Retina (tissue), 1 donor: ENCODE data around the gene SCYGR3.

Experiments
- DNase-seq: peaks from one replicate; pipeline ENCODE4 v3.0.0-alpha.2; 2016

The SCYGR3 gene

GRCh38 chr2:227612546-227613271 is 1.9 kb downstream of the SCYGR3 start:
- DNase-seq = no peak

DNA sequence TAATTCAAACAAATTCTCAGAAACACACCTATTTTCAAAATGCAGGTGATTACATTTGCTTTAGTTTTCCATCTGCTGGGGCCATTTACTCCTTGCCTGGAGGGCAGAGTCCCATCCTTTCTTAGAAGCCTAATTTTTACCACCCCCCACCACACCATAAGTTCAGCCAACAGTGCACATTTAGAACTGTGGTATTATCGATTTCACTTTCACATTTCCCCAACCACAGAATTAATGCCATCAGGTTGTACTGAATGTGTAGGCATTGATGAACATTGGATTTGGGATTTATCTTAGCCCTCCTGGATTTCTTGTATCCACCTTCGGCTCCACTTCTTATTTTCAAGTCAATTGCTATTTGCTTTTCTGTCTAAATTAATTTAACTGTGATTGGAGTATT is 4.5 kb downstream of the SCYGR3 start:
- no peak for DNase-seq

- no peak for DNase-seq
Observed at GRCh38 chr2:227608561-227609338, 5.9 kb downstream of the SCYGR3 start.

- DNase-seq = no peak
Observed at GRCh38 chr2:227607941-227608340, 6.7 kb downstream of the SCYGR3 start.

- DNase-seq = no peak
Observed at GRCh38 chr2:227606476-227606875, 8.2 kb downstream of the SCYGR3 start.

DNA sequence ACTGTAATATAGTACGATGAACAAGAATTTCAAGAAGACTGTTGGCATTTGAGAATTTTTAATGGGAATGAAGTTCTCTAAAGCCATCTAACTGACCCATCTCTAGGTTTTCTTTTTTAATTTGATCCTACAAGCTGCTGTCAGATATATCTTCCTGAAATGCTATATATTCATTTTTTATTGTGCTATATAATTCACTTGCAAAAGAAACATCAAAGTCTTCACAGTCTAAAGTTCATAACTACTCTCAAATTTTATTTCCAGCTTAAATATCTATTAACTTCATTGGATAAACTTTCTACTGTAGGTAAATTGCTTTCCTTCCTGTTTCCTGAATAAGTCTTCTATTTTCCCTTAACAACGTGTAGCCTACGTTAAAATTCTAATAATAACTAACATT is 12.3 kb downstream of the SCYGR3 start:
- DNase-seq = no peak

DNA sequence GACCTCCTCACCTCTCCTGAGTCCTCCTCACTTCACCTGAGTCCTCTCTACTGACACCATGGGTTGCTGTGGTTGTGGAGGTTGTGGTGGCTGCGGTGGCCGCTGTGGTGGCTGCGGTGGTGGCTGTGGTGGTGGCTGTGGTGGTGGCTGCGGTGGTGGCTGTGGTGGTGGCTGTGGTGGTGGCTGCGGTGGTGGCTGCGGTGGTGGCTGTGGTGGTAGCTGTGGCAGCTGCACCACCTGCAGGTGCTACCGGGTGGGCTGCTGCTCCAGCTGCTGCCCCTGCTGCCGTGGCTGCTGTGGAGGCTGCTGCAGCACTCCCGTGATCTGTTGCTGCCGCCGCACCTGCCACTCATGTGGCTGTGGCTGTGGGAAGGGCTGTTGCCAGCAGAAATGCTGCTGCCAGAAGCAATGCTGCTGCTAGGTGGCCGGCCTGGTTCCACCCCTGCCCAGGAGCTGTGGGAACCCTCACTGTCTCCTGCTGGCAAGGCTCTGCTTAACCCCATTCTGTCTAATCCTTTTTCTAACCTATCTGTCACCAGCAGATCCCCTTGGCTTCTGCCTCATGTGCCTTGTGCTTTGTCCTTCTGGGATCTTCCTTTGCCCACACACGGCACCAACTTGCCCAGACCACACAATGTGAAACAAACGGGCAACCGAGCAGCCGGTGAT is 15.7 kb downstream of the SCYGR3 start, which contains the start of gene SCYGR2:
TSS of gene SCYGR2 (plus strand) at position 59 of the 669 bp plus-strand sequence. CDS start at position 59, 0 bp downstream.
- peak; percentile 17 for DNase-seq

DNA sequence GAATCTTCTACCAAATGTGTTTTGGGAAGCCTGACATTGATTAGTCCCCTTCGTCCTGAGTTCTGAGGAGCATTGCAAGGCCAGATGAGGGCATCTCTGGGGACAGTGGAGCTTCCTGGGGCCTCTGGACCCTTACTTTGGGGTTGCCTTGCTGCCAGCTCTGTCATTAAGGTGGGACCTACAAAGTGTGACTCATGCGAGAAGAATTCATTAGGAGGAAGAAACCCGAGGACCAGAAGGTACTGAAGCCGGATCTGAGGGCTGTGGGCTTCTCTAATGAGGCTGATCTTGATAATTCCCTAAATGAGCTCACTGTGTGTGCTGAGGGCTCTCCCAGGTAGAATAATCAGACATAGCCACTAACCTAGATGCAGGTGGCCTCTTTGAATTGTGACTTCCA is 16.6 kb downstream of the SCYGR3 start:
- no peak for DNase-seq

DNA sequence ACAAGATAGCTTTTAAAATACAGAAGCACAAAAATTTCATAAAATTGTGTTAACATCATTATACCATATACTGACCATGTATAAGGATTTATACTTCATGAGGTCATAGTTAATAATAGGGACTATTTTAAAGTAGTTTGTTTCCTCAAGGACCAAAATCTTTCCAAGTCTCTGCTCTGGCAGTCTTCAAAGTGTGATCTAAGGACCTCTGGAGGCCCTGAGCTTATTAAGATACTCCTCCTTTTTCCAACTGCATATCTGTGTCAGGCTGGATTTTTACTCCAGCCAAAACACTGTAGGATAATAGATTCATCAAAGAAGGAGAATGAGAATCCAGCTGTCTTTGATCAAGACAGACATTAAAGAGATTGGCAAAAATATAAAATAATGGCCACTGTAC is 17.6 kb downstream of the SCYGR3 start:
- DNase-seq = no peak

- no peak for DNase-seq
Observed at GRCh38 chr2:227595797-227596196, 18.8 kb downstream of the SCYGR3 start.

DNA sequence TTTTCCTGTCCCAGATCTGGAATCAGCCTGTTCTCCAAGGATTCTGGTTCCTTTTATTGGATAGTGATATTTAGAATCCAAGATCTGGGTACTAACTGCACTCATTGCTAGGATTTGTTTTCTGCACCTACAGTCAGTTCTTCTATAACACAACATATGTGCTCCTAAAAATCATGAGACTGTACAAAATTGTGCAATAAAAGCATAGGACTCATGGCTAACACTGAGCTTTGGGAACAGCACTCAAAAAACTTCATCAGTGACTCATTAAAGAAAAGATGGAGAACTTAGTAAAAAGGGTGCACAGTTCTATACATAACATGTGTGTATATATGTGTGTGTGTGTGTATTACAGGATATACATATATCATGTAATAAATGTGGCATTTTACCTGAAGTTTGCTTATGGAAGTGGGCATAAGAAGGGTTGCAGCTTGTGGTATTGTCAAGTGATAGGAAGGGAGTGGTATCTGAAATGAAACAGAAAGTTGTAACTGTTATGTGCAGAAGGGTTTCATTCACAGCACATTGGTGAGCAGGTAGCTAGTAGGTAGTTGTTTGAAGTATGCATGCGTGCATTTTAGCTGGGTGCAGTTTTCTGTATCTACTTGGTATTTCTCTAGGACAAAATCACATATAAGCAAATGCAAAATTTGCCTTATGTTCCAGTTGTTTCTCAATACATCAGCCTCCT is 21.8 kb downstream of the SCYGR3 start:
- DNase-seq = no peak

DNA sequence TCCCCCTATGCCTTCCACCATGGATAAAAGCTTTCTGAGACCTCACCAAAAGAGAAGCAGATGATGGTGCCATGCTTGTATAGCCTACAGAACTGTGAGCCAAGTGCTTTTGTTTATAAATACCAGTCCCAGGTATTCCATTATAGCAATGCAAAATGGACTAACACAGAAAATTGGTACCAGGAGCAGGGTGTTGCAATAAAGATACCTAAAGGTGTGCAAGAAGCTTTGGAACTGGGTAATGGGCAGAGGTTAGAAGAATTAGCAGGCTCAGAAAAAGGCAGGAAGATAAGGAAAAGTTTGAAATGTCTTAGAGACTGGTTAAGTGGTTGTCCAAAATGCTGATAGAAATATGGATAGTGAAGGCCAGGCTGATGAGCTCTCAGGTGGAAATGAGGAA is 32.3 kb downstream of the SCYGR3 start:
- no peak for DNase-seq

- peak; percentile 40 for DNase-seq
Observed at GRCh38 chr2:227579791-227580190, 34.8 kb downstream of the SCYGR3 start.

DNA sequence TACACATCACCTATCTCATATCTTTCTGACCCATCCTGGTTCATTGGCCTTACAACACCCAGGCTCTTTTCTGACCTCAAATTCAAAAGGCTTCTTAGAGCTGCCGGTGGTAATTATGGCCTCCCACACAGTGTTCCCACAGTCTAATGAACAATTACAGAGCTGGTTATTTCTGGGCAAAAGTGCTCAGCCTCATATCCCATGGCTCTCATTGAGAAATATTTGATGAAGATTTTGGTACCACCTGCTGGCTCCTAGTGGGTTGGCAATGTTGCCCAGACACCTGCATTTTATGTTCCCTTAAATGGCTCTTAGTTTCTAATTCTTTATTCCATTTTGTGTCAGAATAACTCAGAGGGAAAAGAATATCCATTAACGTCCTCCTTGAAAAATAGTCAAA is 36.0 kb downstream of the SCYGR3 start:
- DNase-seq = no peak

- no peak for DNase-seq
Observed at GRCh38 chr2:227577555-227577954, 37.1 kb downstream of the SCYGR3 start.

- DNase-seq = no peak
Observed at GRCh38 chr2:227576812-227577211, 37.8 kb downstream of the SCYGR3 start.

GRCh38 chr2:227576110-227576509 is 38.5 kb downstream of the SCYGR3 start:
- DNase-seq = no peak

- no peak for DNase-seq
Observed at GRCh38 chr2:227570615-227571014, 44.0 kb downstream of the SCYGR3 start.

DNA sequence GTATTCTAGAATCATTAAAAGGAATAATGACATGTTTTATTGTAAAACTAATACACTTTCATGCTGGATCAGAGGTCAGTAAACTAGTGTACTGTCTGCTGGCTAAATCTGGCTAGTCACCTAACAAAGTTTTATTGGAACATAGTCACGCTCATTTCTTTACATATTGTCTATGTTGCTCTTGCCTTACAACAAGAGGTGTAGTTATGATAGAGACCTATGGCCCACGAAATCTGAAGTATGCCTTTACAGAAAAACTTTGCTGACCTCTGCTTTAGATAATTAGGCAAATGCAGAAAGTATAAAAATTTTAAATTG is 45.8 kb downstream of the SCYGR3 start:
- DNase-seq = no peak

GRCh38 chr2:227566012-227566411 is 48.6 kb downstream of the SCYGR3 start:
- DNase-seq = no peak

- DNase-seq = no peak
Observed at GRCh38 chr2:227565080-227565479, 49.6 kb downstream of the SCYGR3 start.
